HepG2 (cell line): ENCODE measurements around the gene ANKRD7. TPM values are rescaled to one million over a fixed set of nuclear protein-coding genes. Genes with fewer than 3 reads are reported as not detected.

Experiments
- AHDC1 ChIP-seq: sonication (generic); formaldehyde crosslinking; IDR thresholded peaks from 2 replicates; pipeline ENCODE4 v1.5.1; 2020; ENCODE audit warnings: mild to moderate bottlenecking, missing genetic modification reagents, borderline replicate concordance
- BCL3 ChIP-seq: sonication (generic); formaldehyde crosslinking; IDR thresholded peaks from 2 replicates; pipeline ENCODE4 v1.5.1; 2020; ENCODE audit warnings: mild to moderate bottlenecking, missing genetic modification reagents, moderate library complexity
- DNMT1 ChIP-seq: sonication (generic); formaldehyde crosslinking; IDR thresholded peaks from 2 replicates; pipeline ENCODE4 v1.5.1; 2020; ENCODE audit warnings: mild to moderate bottlenecking, missing genetic modification reagents
- ELF1 ChIP-seq: sonication (generic); formaldehyde crosslinking; IDR thresholded peaks from 2 replicates; pipeline ENCODE4 v1.4.0; 2020; ENCODE audit warnings: missing genetic modification reagents
- EP300 ChIP-seq, 3 experiments: sonication (generic) in 1 of 3; formaldehyde crosslinking in 1 of 3; IDR thresholded peaks; 2 replicates each; pipeline versions ENCODE4 v1.5.1 to v1.6.1; 2011 to 2020; ENCODE audit warnings: low read depth in 2 of 3, low read length in 2 of 3, borderline replicate concordance in 1 of 3, improper control_type of control experiment in 1 of 3, mild to moderate bottlenecking in 1 of 3, missing genetic modification reagents in 1 of 3, moderate library complexity in 1 of 3
- GATAD1 ChIP-seq: IDR thresholded peaks from 2 replicates; pipeline ENCODE4 v1.6.1; 2016; ENCODE audit warnings: missing genetic modification reagents, missing compliant biosample characterization
- HMGXB3 ChIP-seq: sonication (generic); formaldehyde crosslinking; IDR thresholded peaks from 2 replicates; pipeline ENCODE4 v1.4.0; 2020; ENCODE audit warnings: missing genetic modification reagents, borderline replicate concordance
- HOXA5 ChIP-seq: sonication (generic); formaldehyde crosslinking; IDR thresholded peaks from 2 replicates; pipeline ENCODE4 v1.4.0; 2020; ENCODE audit warnings: missing genetic modification reagents
- NKX3-1 ChIP-seq: sonication (generic); formaldehyde crosslinking; IDR thresholded peaks from 2 replicates; pipeline ENCODE4 v1.5.0; 2020; ENCODE audit warnings: missing genetic modification reagents
- NRL ChIP-seq: sonication (generic); formaldehyde crosslinking; IDR thresholded peaks from 2 replicates; pipeline ENCODE4 v1.5.0; 2020; ENCODE audit warnings: missing genetic modification reagents, mild to moderate bottlenecking, moderate library complexity, borderline replicate concordance
- RNF219 ChIP-seq: sonication (generic); formaldehyde crosslinking; IDR thresholded peaks from 2 replicates; pipeline ENCODE4 v1.5.0; 2020; ENCODE audit warnings: mild to moderate bottlenecking, missing genetic modification reagents
- ZNF234 ChIP-seq: sonication (generic); formaldehyde crosslinking; conservative IDR thresholded peaks from 2 replicates; pipeline ENCODE4 v1.5.1; 2020; ENCODE audit warnings: mild to moderate bottlenecking, missing genetic modification reagents
- ZNF382 ChIP-seq: sonication (generic); formaldehyde crosslinking; IDR thresholded peaks from 2 replicates; pipeline ENCODE4 v1.5.0; 2020; ENCODE audit warnings: missing genetic modification reagents, mild to moderate bottlenecking, borderline replicate concordance
- ZNF775 ChIP-seq: sonication (generic); formaldehyde crosslinking; IDR thresholded peaks from 2 replicates; pipeline ENCODE4 v1.4.0; 2020; ENCODE audit warnings: missing genetic modification reagents, mild to moderate bottlenecking, moderate library complexity, borderline replicate concordance
- polyA plus RNA-seq, 8 experiments: library from polyadenylated mRNA; depleted of rRNA in 3 of 8; stranded (reverse) in 7 of 8; unstranded in 1 of 8; fragments of >200 nt; fragmentation: Illumina TruSeq in 4 of 8; extraction: Trizol in 4 of 8; gene quantifications; 2 replicates each; pipeline versions ENCODE4 v1.2.1 to v1.2.3, GENCODE V29; 2011 to 2016; ENCODE audit warnings: low read depth in 4 of 8, missing spikeins in 1 of 8, mixed read lengths in 1 of 8; ENCODE audit not compliant: insufficient read depth in 1 of 8
- total RNA-seq, 5 experiments: library from RNA; depleted of rRNA; stranded (reverse); fragments of >200 nt; fragmentation: Illumina TruSeq; extraction: Trizol; gene quantifications; 2 replicates each; pipeline ENCODE4 v1.2.3, GENCODE V29; 2016; ENCODE audit warnings: low read depth in 1 of 5

The ANKRD7 gene
- total and polyA plus RNA-seq, 2 of the 13 experiments (the other 11 are each of a cell fraction or from before 2014, with no cell fraction given) = not detected

- no peak for TF ChIP-seq HMGXB3 (CRISPR knock-in tag)
- TF ChIP-seq NRL (CRISPR knock-in tag) = peak; percentile 76; the same call in 1 of the 2 replicates
- no peak for TF ChIP-seq DNMT1 (CRISPR knock-in tag)
- TF ChIP-seq GATAD1 = peak; percentile 89
- TF ChIP-seq ZNF382 (CRISPR knock-in tag) = no peak
- no peak for TF ChIP-seq AHDC1
- no peak for TF ChIP-seq RNF219 (CRISPR knock-in tag)
- peak; percentile 76 for TF ChIP-seq BCL3
- 0 out of 2 replicates have a peak, but pooled peaks have one; percentile 50 for TF ChIP-seq ZNF234 (CRISPR knock-in tag)
- no peak for TF ChIP-seq ZNF775 (CRISPR knock-in tag)
- TF ChIP-seq EP300 (IDR thresholded peaks at IDR 0.05; ENCODE audit: low read depth in 2 of 2, low read length in 2 of 2) = no peak
- no peak for TF ChIP-seq EP300 (CRISPR knock-in tag; IDR thresholded peaks at IDR 0.05; ENCODE audit: borderline replicate concordance)
- no peak for TF ChIP-seq NKX3-1 (CRISPR knock-in tag)
- peak; percentile 92 for TF ChIP-seq ELF1
- TF ChIP-seq HOXA5 (CRISPR knock-in tag) = peak; percentile 41; the same call in 1 of the 2 replicates
Measured at GRCh38 chr7:118183786-118184564, 40.5 kb upstream of the ANKRD7 start, which contains the start of gene LSM8 (continued).
